Raji (cell line): Measurements from ENCODE around the gene ZNF467.

Experiments used
- POLR2A ChIP-seq: IDR thresholded peaks from 2 replicates; pipeline ENCODE4 v1.6.1; 2011; ENCODE audit warnings: low read depth, low read length, control low read depth; ENCODE audit not compliant: insufficient read depth

Gene ZNF467

GRCh38 chr7:149714910-149715471, 58.4 kb downstream of the ZNF467 start:
- peak; percentile 52; the same call in 1 of the 2 replicates for TF ChIP-seq POLR2A
